Embryonic facial prominence (tissue), 1 donor: ENCODE results near the gene LTBP2.

Experiments
- DNase-seq: peaks from one replicate; pipeline ENCODE4 v3.0.0-alpha.2; 2016; ENCODE audit errors: extremely low spot score

The LTBP2 gene

GRCh38 chr14:74591394-74591793 lies 20.6 kb downstream of the LTBP2 start:
- DNase-seq, result no peak

- no peak for DNase-seq
Observed at GRCh38 chr14:74589291-74589879, 22.7 kb downstream of the LTBP2 start.

GRCh38 chr14:74587363-74587707 lies 24.7 kb downstream of the LTBP2 start:
- DNase-seq, result no peak

- DNase-seq, result no peak
Observed at GRCh38 chr14:74586681-74587362, 25.2 kb downstream of the LTBP2 start.

- no peak for DNase-seq
Observed at GRCh38 chr14:74585406-74586335, 26.4 kb downstream of the LTBP2 start.

- DNase-seq, result no peak
Observed at GRCh38 chr14:74584951-74585350, 27.1 kb downstream of the LTBP2 start.

- DNase-seq, result no peak
Observed at GRCh38 chr14:74583689-74584434, 28.2 kb downstream of the LTBP2 start.

- no peak for DNase-seq
Observed at GRCh38 chr14:74582910-74583581, 29.0 kb downstream of the LTBP2 start.

GRCh38 chr14:74580275-74580672 lies 31.8 kb downstream of the LTBP2 start:
- no peak for DNase-seq

- no peak for DNase-seq
Observed at GRCh38 chr14:74579447-74580274, 32.4 kb downstream of the LTBP2 start.

- DNase-seq, result no peak
Observed at GRCh38 chr14:74578479-74578878, 33.6 kb downstream of the LTBP2 start.

- no peak for DNase-seq
Observed at GRCh38 chr14:74577948-74578275, 34.1 kb downstream of the LTBP2 start.

- no peak for DNase-seq
Observed at GRCh38 chr14:74577247-74577947, 34.6 kb downstream of the LTBP2 start.

GRCh38 chr14:74575936-74576335 lies 36.1 kb downstream of the LTBP2 start:
- no peak for DNase-seq

GRCh38 chr14:74575507-74575906 lies 36.5 kb downstream of the LTBP2 start:
- DNase-seq, result no peak

- no peak for DNase-seq
Observed at GRCh38 chr14:74574706-74575105, 37.3 kb downstream of the LTBP2 start.

GRCh38 chr14:74574090-74574433 lies 38.0 kb downstream of the LTBP2 start:
- no peak for DNase-seq

GRCh38 chr14:74573421-74574089 lies 38.5 kb downstream of the LTBP2 start:
- no peak for DNase-seq

- no peak for DNase-seq
Observed at GRCh38 chr14:74572726-74573301, 39.2 kb downstream of the LTBP2 start.
